ENCODE data around the gene MAML3. TPM values are rescaled to one million over a fixed set of nuclear protein-coding genes. Genes with fewer than 3 reads are reported as not detected.
A peak's percentile ranks its signal among the peaks of the same experiment; 100 is the strongest.

The MAML3 gene
- total and polyA plus RNA-seq, 2 of the 13 experiments (the other 11 are each of a cell fraction or from before 2014, with no cell fraction given): 0.05 to 0.13 TPM

DNA sequence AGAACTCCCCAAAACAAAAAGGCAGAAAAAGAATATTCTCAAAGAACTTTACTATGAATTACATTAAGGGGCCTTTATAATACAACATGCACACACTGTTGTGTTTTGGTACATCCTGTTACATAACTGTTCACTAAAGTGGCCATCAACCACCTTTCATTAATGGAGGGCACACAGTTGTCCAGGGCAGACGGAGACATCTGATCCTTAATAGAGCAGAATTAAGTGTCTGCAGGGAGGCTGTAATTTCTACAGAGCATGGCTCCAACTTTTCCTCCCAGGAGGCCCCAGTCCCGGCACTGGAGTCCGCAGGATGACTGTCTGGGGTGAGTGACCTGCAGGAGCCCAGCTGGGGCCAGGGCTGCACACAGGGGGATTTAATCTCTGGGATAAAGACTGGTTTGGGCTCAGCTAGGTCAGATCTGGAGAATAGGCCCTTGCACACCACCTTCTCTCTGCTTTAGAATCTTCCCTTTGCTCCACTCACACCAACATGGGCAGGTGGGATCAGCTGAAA is 233.4 kb downstream of the MAML3 start:
- no peaks in the 10 kb centered on the region for H3K9me3 ChIP-seq (ENCODE audit: low read length)
- no peak for FAIRE-seq
- 13% methylated on average over 3 of the region's 3 CpGs for WGBS (ENCODE audit: low lambda C conversion rate)
- no peak overlapping the region for H3K9ac ChIP-seq (ENCODE audit: insufficient read depth, low read depth, low read length)
- BruUV-seq (replicated peaks): no TSS peak
- H3K4me1 ChIP-seq (ENCODE audit: insufficient read depth, low read length): peaks cover 38% of the 10 kb centered on the region
- CTCF ChIA-PET (ENCODE audit: low intra/inter-chr PET ratio, low total read pairs): no interaction called here
- no peaks in the 10 kb centered on the region for H3K36me3 ChIP-seq (replicated peaks in 1 of 2; ENCODE audit: control insufficient read depth in 1 of 2, insufficient read depth in 2 of 2, low read length in 2 of 2)
- H3K79me2 ChIP-seq (ENCODE audit: insufficient read depth, low read length): no peaks in the 10 kb centered on the region
- H3K4me2 ChIP-seq (ENCODE audit: low read depth, low read length): peak overlapping the region; percentile 47; the same call in 1 of the 2 replicates
- TF ChIP-seq MIER2 (CRISPR knock-in tag; IDR thresholded peaks at IDR 0.05) (no peak), ZNF670 (CRISPR knock-in tag; IDR thresholded peaks at IDR 0.05; ENCODE audit: borderline replicate concordance) (no peak), ZNF605 (CRISPR knock-in tag; IDR thresholded peaks at IDR 0.05) (0 out of 2 replicates have a peak, but pooled peaks have one; percentile 27), SALL1 (CRISPR knock-in tag; IDR thresholded peaks at IDR 0.05) (0 out of 2 replicates have a peak, but pooled peaks have one; percentile 13), SNAI1 (CRISPR knock-in tag; IDR thresholded peaks at IDR 0.05; ENCODE audit: borderline replicate concordance) (no peak), THYN1 (CRISPR knock-in tag; IDR thresholded peaks at IDR 0.05; ENCODE audit: borderline replicate concordance, low read depth) (no peak), ZNF850 (CRISPR knock-in tag; conservative IDR thresholded peaks at IDR 0.05) (no peak), ATF7-NPFF (CRISPR knock-in tag; IDR thresholded peaks at IDR 0.05; ENCODE audit: low read depth) (no peak), SMARCE1 (IDR thresholded peaks at IDR 0.05; ENCODE audit: borderline replicate concordance) (no peak), ZFP41 (CRISPR knock-in tag; IDR thresholded peaks at IDR 0.05; ENCODE audit: borderline replicate concordance) (no peak), PRPF4 (IDR thresholded peaks at IDR 0.05; ENCODE audit: low read depth, low read length, poor library complexity, severe bottlenecking) (no peak), PHF8 (CRISPR knock-in tag; IDR thresholded peaks at IDR 0.05) (no peak), ZNF773 (CRISPR knock-in tag; IDR thresholded peaks at IDR 0.05; ENCODE audit: borderline replicate concordance) (no peak), HOXA9 (CRISPR knock-in tag; IDR thresholded peaks at IDR 0.05; ENCODE audit: borderline replicate concordance) (no peak)
- TF ChIP-seq, protein P1, sequence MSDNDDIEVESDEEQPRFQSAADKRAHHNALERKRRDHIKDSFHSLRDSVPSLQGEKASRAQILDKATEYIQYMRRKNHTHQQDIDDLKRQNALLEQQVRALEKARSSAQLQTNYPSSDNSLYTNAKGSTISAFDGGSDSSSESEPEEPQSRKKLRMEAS (IDR thresholded peaks at IDR 0.05): no peak
- TF ChIP-seq, protein P2, sequence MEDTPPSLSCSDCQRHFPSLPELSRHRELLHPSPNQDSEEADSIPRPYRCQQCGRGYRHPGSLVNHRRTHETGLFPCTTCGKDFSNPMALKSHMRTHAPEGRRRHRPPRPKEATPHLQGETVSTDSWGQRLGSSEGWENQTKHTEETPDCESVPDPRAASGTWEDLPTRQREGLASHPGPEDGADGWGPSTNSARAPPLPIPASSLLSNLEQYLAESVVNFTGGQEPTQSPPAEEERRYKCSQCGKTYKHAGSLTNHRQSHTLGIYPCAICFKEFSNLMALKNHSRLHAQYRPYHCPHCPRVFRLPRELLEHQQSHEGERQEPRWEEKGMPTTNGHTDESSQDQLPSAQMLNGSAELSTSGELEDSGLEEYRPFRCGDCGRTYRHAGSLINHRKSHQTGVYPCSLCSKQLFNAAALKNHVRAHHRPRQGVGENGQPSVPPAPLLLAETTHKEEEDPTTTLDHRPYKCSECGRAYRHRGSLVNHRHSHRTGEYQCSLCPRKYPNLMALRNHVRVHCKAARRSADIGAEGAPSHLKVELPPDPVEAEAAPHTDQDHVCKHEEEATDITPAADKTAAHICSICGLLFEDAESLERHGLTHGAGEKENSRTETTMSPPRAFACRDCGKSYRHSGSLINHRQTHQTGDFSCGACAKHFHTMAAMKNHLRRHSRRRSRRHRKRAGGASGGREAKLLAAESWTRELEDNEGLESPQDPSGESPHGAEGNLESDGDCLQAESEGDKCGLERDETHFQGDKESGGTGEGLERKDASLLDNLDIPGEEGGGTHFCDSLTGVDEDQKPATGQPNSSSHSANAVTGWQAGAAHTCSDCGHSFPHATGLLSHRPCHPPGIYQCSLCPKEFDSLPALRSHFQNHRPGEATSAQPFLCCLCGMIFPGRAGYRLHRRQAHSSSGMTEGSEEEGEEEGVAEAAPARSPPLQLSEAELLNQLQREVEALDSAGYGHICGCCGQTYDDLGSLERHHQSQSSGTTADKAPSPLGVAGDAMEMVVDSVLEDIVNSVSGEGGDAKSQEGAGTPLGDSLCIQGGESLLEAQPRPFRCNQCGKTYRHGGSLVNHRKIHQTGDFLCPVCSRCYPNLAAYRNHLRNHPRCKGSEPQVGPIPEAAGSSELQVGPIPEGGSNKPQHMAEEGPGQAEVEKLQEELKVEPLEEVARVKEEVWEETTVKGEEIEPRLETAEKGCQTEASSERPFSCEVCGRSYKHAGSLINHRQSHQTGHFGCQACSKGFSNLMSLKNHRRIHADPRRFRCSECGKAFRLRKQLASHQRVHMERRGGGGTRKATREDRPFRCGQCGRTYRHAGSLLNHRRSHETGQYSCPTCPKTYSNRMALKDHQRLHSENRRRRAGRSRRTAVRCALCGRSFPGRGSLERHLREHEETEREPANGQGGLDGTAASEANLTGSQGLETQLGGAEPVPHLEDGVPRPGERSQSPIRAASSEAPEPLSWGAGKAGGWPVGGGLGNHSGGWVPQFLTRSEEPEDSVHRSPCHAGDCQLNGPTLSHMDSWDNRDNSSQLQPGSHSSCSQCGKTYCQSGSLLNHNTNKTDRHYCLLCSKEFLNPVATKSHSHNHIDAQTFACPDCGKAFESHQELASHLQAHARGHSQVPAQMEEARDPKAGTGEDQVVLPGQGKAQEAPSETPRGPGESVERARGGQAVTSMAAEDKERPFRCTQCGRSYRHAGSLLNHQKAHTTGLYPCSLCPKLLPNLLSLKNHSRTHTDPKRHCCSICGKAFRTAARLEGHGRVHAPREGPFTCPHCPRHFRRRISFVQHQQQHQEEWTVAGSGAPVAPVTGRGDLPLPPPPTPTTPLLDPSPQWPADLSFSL (CRISPR knock-in tag; IDR thresholded peaks at IDR 0.05): no peak
- no peak for DNase-seq (ENCODE audit: low spot score)
- peak; percentile 59 for ATAC-seq
- peaks cover 1 to 15% of the 10 kb centered on the region in 2 experiments; a peak in 4 of 5 replicates for H3K27me3 ChIP-seq (ENCODE audit: control insufficient read depth in 1 of 2, insufficient read depth in 2 of 2, low read length in 2 of 2)
- intact Hi-C loops (cut with micrococcal nuclease; ENCODE audit: unreplicated experiment): no loop called here
- no peaks in the 10 kb centered on the region for H4K20me1 ChIP-seq (ENCODE audit: insufficient read depth, low read length)
- POLR2A ChIA-PET: no interaction called here
- H2AFZ ChIP-seq (ENCODE audit: low read length): no peak overlapping the region
- H3K4me3 ChIP-seq (replicated peaks in 1 of 3; ENCODE audit: insufficient read depth in 1 of 3, low read depth in 2 of 3, low read length in 3 of 3): peak overlapping the region in 1 of 3 experiments; percentile 13; a peak in 1 of 6 replicates
- no peak overlapping the region for H3K27ac ChIP-seq (ENCODE audit: extremely low read length, insufficient read depth, low read length)
- in situ Hi-C loops (cut with HindIII; ENCODE audit: extremely low pct_ligation_motif_present, low pct_unique_long_range_greater_than_20kb): no loop called here

Data from HepG2 (cell line).